Measurements from ENCODE around the gene POLH.
"Not testable (repeated sequence)": the region's sequence is repeated elsewhere in the genome, so short reads cannot be mapped to it uniquely, and the experiment has no call there.

Gene POLH

GRCh38 chr6:43575772-43576551 lies at the start of gene POLH, which contains the start of gene XPO5:
TSS of gene POLH (plus strand) at chr6:43576185. CDS start at chr6:43582320, 6,135 bp downstream.
TSS of gene XPO5 (minus strand) at chr6:43576038. CDS start at chr6:43575864, 174 bp downstream.
- peak; percentile 95 for DNase-seq (ENCODE audit: low spot score)

- no peak for DNase-seq (ENCODE audit: low spot score)
These were observed 43.8 kb upstream of the POLH start for GRCh38 chr6:43532201-43532600.

GRCh38 chr6:43538986-43539385 lies 37.0 kb upstream of the POLH start:
- DNase-seq (ENCODE audit: low spot score): not testable (repeated sequence)

GRCh38 chr6:43539409-43539808 lies 36.6 kb upstream of the POLH start:
- not testable (repeated sequence) for DNase-seq (ENCODE audit: low spot score)

GRCh38 chr6:43540507-43540906 lies 35.5 kb upstream of the POLH start:
- no peak for DNase-seq (ENCODE audit: low spot score)

- no peak for DNase-seq (ENCODE audit: low spot score)
These were observed 34.1 kb upstream of the POLH start for GRCh38 chr6:43541774-43542471.

GRCh38 chr6:43544461-43544860 lies 31.5 kb upstream of the POLH start:
- no peak for DNase-seq (ENCODE audit: low spot score)

- no peak for DNase-seq (ENCODE audit: low spot score)
These were observed 28.8 kb upstream of the POLH start for GRCh38 chr6:43547222-43547621.

- DNase-seq (ENCODE audit: low spot score): not testable (repeated sequence)
These were observed 18.4 kb upstream of the POLH start for GRCh38 chr6:43557620-43558019.

- no peak for DNase-seq (ENCODE audit: low spot score)
These were observed 16.7 kb upstream of the POLH start for GRCh38 chr6:43559328-43559727.

GRCh38 chr6:43570876-43571441 lies 5.0 kb upstream of the POLH start:
- no peak for DNase-seq (ENCODE audit: low spot score)

- DNase-seq (ENCODE audit: low spot score): no peak
These were observed 4.0 kb upstream of the POLH start for GRCh38 chr6:43572015-43572414.

GRCh38 chr6:43575105-43575771 lies 747 bp upstream of the POLH start:
- DNase-seq (ENCODE audit: low spot score): no peak

GRCh38 chr6:43578748-43579147 lies 2.8 kb downstream of the POLH start:
- no peak for DNase-seq (ENCODE audit: low spot score)

- DNase-seq (ENCODE audit: low spot score): no peak
These were observed 3.2 kb downstream of the POLH start for GRCh38 chr6:43579171-43579570.

GRCh38 chr6:43582911-43583310 lies 6.9 kb downstream of the POLH start:
- DNase-seq (ENCODE audit: low spot score): no peak

GRCh38 chr6:43584892-43585570 lies 9.0 kb downstream of the POLH start:
- DNase-seq (ENCODE audit: low spot score): no peak

- no peak for DNase-seq (ENCODE audit: low spot score)
These were observed 12.2 kb downstream of the POLH start for GRCh38 chr6:43588194-43588593.

GRCh38 chr6:43589564-43589963 lies 13.6 kb downstream of the POLH start:
- not testable (repeated sequence) for DNase-seq (ENCODE audit: low spot score)

GRCh38 chr6:43593938-43594337 lies 18.0 kb downstream of the POLH start:
- no peak for DNase-seq (ENCODE audit: low spot score)

GRCh38 chr6:43600595-43600994 lies 24.6 kb downstream of the POLH start:
- no peak for DNase-seq (ENCODE audit: low spot score)

GRCh38 chr6:43604174-43604573 lies 28.2 kb downstream of the POLH start:
- DNase-seq (ENCODE audit: low spot score): no peak

Measured in ecto neural progenitor cell (in vitro differentiated cells).